Muscle of leg (tissue), 16 donors: ENCODE results near the gene ZNHIT3. TPM values are rescaled to one million over a fixed set of nuclear protein-coding genes. Genes with fewer than 3 reads are reported as not detected.
"Not testable (repeated sequence)": the region's sequence is repeated elsewhere in the genome, so short reads cannot be mapped to it uniquely, and the experiment has no call there.

ENCODE experiments used
- DNase-seq: peaks from one replicate; pipeline ENCODE4 v3.0.0; 2013
- H3K27ac ChIP-seq: one replicate; pipeline ENCODE4 v1.5.1; 2013; ENCODE audit warnings: mild to moderate bottlenecking, low read length, control low read depth
- H3K27me3 ChIP-seq: one replicate; pipeline ENCODE4 v1.6.1; 2013; ENCODE audit warnings: low read length; ENCODE audit not compliant: control insufficient read depth, insufficient read depth
- H3K36me3 ChIP-seq: one replicate; pipeline ENCODE4 v1.6.1; 2013; ENCODE audit warnings: low read length; ENCODE audit not compliant: control insufficient read depth, insufficient read depth
- H3K4me1 ChIP-seq: one replicate; pipeline ENCODE4 v1.6.1; 2013; ENCODE audit warnings: low read length; ENCODE audit not compliant: control insufficient read depth, insufficient read depth
- H3K4me3 ChIP-seq: one replicate; pipeline ENCODE4 v1.5.1; 2013; ENCODE audit warnings: low read length, control low read depth
- H3K9me3 ChIP-seq: replicated peaks from 2 replicates; pipeline ENCODE4 v1.6.1; 2013; ENCODE audit warnings: low read depth, low read length; ENCODE audit not compliant: control insufficient read depth
- WGBS: methylation state at CpG from one replicate; pipeline ENCODE4 v1.1.5; 2013; ENCODE audit warnings: missing lambda C conversion rate; ENCODE audit not compliant: insufficient coverage; 5-methylcytosine and 5-hydroxymethylcytosine counted together
- long read RNA-seq, 11 donors: transcript quantifications; one replicate each; lab custom pipeline, GENCODE V29; 2026
- polyA plus RNA-seq, 8 donors: library from polyadenylated mRNA; unstranded; fragments of 120-200 nt; gene quantifications; one replicate each; pipeline versions ENCODE4 v1.2.1 to v1.2.3, GENCODE V29; 2013; ENCODE audit warnings: inconsistent platforms in 1 of 8, low replicate concordance in 1 of 8; ENCODE audit not compliant: insufficient read length in 8 of 8, insufficient read depth in 1 of 8
- total RNA-seq: library from RNA; stranded (reverse); fragments of 120-200 nt; gene quantifications from one replicate; pipeline ENCODE4 v1.2.4, GENCODE V29; 2013

The ZNHIT3 gene
- 51.0 TPM for total RNA-seq
- 10 to 100 TPM; 49.4 to 66.5 (median 57.4) TPM for polyA plus RNA-seq
- long read RNA-seq, donor 1, transcript ZNHIT3-204 (5 exons, 951 nt): major isoform, 12 of 17 reads
- long read RNA-seq, donor 1, partial matches to known transcripts: 0 of 17 reads
- long read RNA-seq, donor 1, other reads (novel, unspliced or antisense): 0 of 17 reads
- long read RNA-seq, donor 2, partial matches to known transcripts: 0 of 5 reads
- long read RNA-seq, donor 2, other reads (novel, unspliced or antisense): 0 of 5 reads
- long read RNA-seq, donor 3, transcript ZNHIT3-204 (5 exons, 951 nt): major isoform, 37 of 43 reads
- long read RNA-seq, donor 3, partial matches to known transcripts: 0 of 43 reads
- long read RNA-seq, donor 3, other reads (novel, unspliced or antisense): 0 of 43 reads
- long read RNA-seq, donor 4, transcript ZNHIT3-208 (4 exons, 926 nt): minor isoform, 6 of 44 reads
- long read RNA-seq, donor 4, transcript ZNHIT3-204 (5 exons, 951 nt): major isoform, 14 of 44 reads
- long read RNA-seq, donor 4, partial matches to known transcripts: 24 of 44 reads
- long read RNA-seq, donor 4, other reads (novel, unspliced or antisense): 0 of 44 reads
- long read RNA-seq, donor 5, full-length matches to known transcripts: 92 of 168 reads
- long read RNA-seq, donor 5, partial matches to known transcripts: 76 of 168 reads
- long read RNA-seq, donor 5, other reads (novel, unspliced or antisense): 0 of 168 reads
- long read RNA-seq, donor 6, transcript ZNHIT3-204 (5 exons, 951 nt): major isoform, 68 of 94 reads
- long read RNA-seq, donor 6, transcript ZNHIT3-208 (4 exons, 926 nt): minor isoform, 10 of 94 reads
- long read RNA-seq, donor 6, partial matches to known transcripts: 12 of 94 reads
- long read RNA-seq, donor 6, other reads (novel, unspliced or antisense): 0 of 94 reads
- long read RNA-seq, donor 7, transcript ZNHIT3-208 (4 exons, 926 nt): minor isoform, 5 of 113 reads
- long read RNA-seq, donor 7, transcript ZNHIT3-204 (5 exons, 951 nt): major isoform, 29 of 113 reads
- long read RNA-seq, donor 7, partial matches to known transcripts: 77 of 113 reads
- long read RNA-seq, donor 7, other reads (novel, unspliced or antisense): 0 of 113 reads
- long read RNA-seq, donor 8, transcript ZNHIT3-204 (5 exons, 951 nt): major isoform, 20 of 28 reads
- long read RNA-seq, donor 8, transcript ZNHIT3-208 (4 exons, 926 nt): minor isoform, 7 of 28 reads
- long read RNA-seq, donor 8, partial matches to known transcripts: 0 of 28 reads
- long read RNA-seq, donor 8, other reads (novel, unspliced or antisense): 0 of 28 reads
- long read RNA-seq, donor 9, full-length matches to known transcripts: 27 of 86 reads
- long read RNA-seq, donor 9, partial matches to known transcripts: 59 of 86 reads
- long read RNA-seq, donor 9, other reads (novel, unspliced or antisense): 0 of 86 reads
- long read RNA-seq, donor 10, full-length matches to known transcripts: 49 of 49 reads
- long read RNA-seq, donor 10, partial matches to known transcripts: 0 of 49 reads
- long read RNA-seq, donor 10, other reads (novel, unspliced or antisense): 0 of 49 reads
- long read RNA-seq, donor 11, full-length matches to known transcripts: 40 of 40 reads
- long read RNA-seq, donor 11, partial matches to known transcripts: 0 of 40 reads
- long read RNA-seq, donor 11, other reads (novel, unspliced or antisense): 0 of 40 reads

- Histone ChIP-seq H3K27ac (peak within 1 kb of the TSS; percentile 76), H3K4me3 (peak within 1 kb of the TSS; percentile 87), H3K27me3 (peaks cover 18% of the 10 kb centered on the region), H3K36me3 (no peaks in the 10 kb centered on the region), H3K4me1 (peaks cover 24% of the 10 kb centered on the region), H3K9me3 (no peaks in the 10 kb centered on the region)
- DNase-seq: peak; percentile 98
- under 1% methylated on average over 72 of the region's 73 CpGs for WGBS
These were observed at the start of gene ZNHIT3 for GRCh38 chr17:36486204-36487194. Gene ZNHIT3 (plus strand): TSS chr17:36486681. CDS start chr17:36486700, 19 bp downstream.

GRCh38 chr17:36441792-36442191 lies 44.7 kb upstream of the ZNHIT3 start:
- DNase-seq, H3K4me1 ChIP-seq, H3K9me3 ChIP-seq, H3K27me3 ChIP-seq, H3K27ac ChIP-seq, H3K4me3 ChIP-seq, H3K36me3 ChIP-seq: not testable (repeated sequence)
- WGBS: no CpG with 5 or more reads among the region's 4 CpGs

GRCh38 chr17:36443777-36444176 lies 42.7 kb upstream of the ZNHIT3 start:
- Histone ChIP-seq H3K9me3 (no peaks in the 10 kb centered on the region), H3K27ac (no peak overlapping the region), H3K4me3 (no peak overlapping the region), H3K36me3 (no peaks in the 10 kb centered on the region), H3K27me3 (no peaks in the 10 kb centered on the region), H3K4me1 (no peaks in the 10 kb centered on the region)
- 89% methylated on average over 5 of the region's 6 CpGs for WGBS
- DNase-seq: no peak

GRCh38 chr17:36449997-36450396 lies 36.5 kb upstream of the ZNHIT3 start:
- H3K27me3 ChIP-seq, DNase-seq, H3K36me3 ChIP-seq, H3K4me3 ChIP-seq, H3K4me1 ChIP-seq, H3K9me3 ChIP-seq, H3K27ac ChIP-seq: not testable (repeated sequence)
- WGBS: no CpG with 5 or more reads among the region's 15 CpGs

- not testable (repeated sequence) for H3K4me1 ChIP-seq, H3K9me3 ChIP-seq, H3K4me3 ChIP-seq, H3K27me3 ChIP-seq, DNase-seq, H3K27ac ChIP-seq, H3K36me3 ChIP-seq
- 84% methylated on average over 4 of the region's 9 CpGs for WGBS
These were observed 33.6 kb upstream of the ZNHIT3 start for GRCh38 chr17:36452888-36453287.

- not testable (repeated sequence) for H3K9me3 ChIP-seq, H3K27ac ChIP-seq, DNase-seq, H3K4me3 ChIP-seq, H3K36me3 ChIP-seq, H3K4me1 ChIP-seq, H3K27me3 ChIP-seq
- WGBS: 93% methylated on average over 4 of the region's 9 CpGs
These were observed 28.8 kb upstream of the ZNHIT3 start for GRCh38 chr17:36457701-36458100.

- no peak overlapping the region for H3K27ac ChIP-seq
- no peak for DNase-seq
- H3K36me3 ChIP-seq: no peaks in the 10 kb centered on the region
- peaks cover 14% of the 10 kb centered on the region for H3K27me3 ChIP-seq
- WGBS: 83% methylated on average over 4 of the region's 5 CpGs
- H3K4me3 ChIP-seq: no peak overlapping the region
- no peaks in the 10 kb centered on the region for H3K9me3 ChIP-seq
- H3K4me1 ChIP-seq: no peaks in the 10 kb centered on the region
These were observed 27.4 kb upstream of the ZNHIT3 start for GRCh38 chr17:36459045-36459444.

- Histone ChIP-seq H3K27me3 (peaks cover 19% of the 10 kb centered on the region), H3K36me3 (no peaks in the 10 kb centered on the region), H3K4me1 (no peaks in the 10 kb centered on the region), H3K27ac (no peak overlapping the region), H3K4me3 (no peak overlapping the region), H3K9me3 (no peaks in the 10 kb centered on the region)
- 61% methylated on average over 7 of the region's 7 CpGs for whole genome bisulfite sequencing
- DNase-seq: no peak
These were observed 26.9 kb upstream of the ZNHIT3 start for GRCh38 chr17:36459601-36460000.
